Endothelial cell (in vitro differentiated cells): ENCODE data around the gene PTPRT. TPM values are rescaled to one million over a fixed set of nuclear protein-coding genes. Genes with fewer than 3 reads are reported as not detected.

Experiments used
- DNase-seq: peaks from one replicate; pipeline ENCODE4 v3.0.0; 2021; ENCODE audit warnings: low spot score
- H3K27ac Mint-ChIP-seq: one replicate; pipeline ENCODE4 v1.8.0; 2021; ENCODE audit warnings: mixed read lengths, inconsistent platforms; ENCODE audit not compliant: unreplicated experiment
- H3K27me3 Mint-ChIP-seq: one replicate; pipeline ENCODE4 v1.8.0; 2021; ENCODE audit warnings: mild to moderate bottlenecking, moderate library complexity, mixed read lengths, inconsistent platforms; ENCODE audit not compliant: unreplicated experiment
- H3K36me3 Mint-ChIP-seq: one replicate; pipeline ENCODE4 v1.8.0; 2021; ENCODE audit warnings: mild to moderate bottlenecking, low read depth, mixed read lengths, inconsistent platforms; ENCODE audit not compliant: unreplicated experiment
- H3K4me1 Mint-ChIP-seq: one replicate; pipeline ENCODE4 v1.8.0; 2021; ENCODE audit warnings: mild to moderate bottlenecking, mixed read lengths, inconsistent platforms; ENCODE audit not compliant: unreplicated experiment
- H3K4me3 Mint-ChIP-seq: one replicate; pipeline ENCODE4 v1.8.0; 2021; ENCODE audit warnings: mild to moderate bottlenecking, mixed read lengths, inconsistent platforms; ENCODE audit not compliant: unreplicated experiment
- H3K9me3 Mint-ChIP-seq: one replicate; pipeline ENCODE4 v1.8.0; 2021; ENCODE audit warnings: mixed read lengths, inconsistent platforms; ENCODE audit not compliant: unreplicated experiment
- CTCF ChIP-seq: fragments of 200-600 bp; sonication (generic); IDR thresholded peaks from one replicate; pipeline ENCODE4 v1.5.0; 2021; ENCODE audit warnings: antibody characterized with exemption; ENCODE audit not compliant: unreplicated experiment
- total RNA-seq: library from RNA; stranded (reverse); fragmentation: NEBNext Ultra II Directional; extraction: Animal tissue kit (Norgen Biotek cat#: 25700); gene quantifications from one replicate; pipeline ENCODE4 v1.2.1, GENCODE V29; 2021; ENCODE audit not compliant: unreplicated experiment

The PTPRT gene
- total RNA-seq, 1 donor from 2014 or later, result 0.10 TPM

GRCh38 chr20:42024653-42025052 is 1165.1 kb downstream of the PTPRT start:
- no peaks in the 10 kb centered on the region for H3K4me1 Mint-ChIP-seq
- peaks cover 10% of the 10 kb centered on the region for H3K36me3 Mint-ChIP-seq
- H3K4me3 Mint-ChIP-seq, result no peak overlapping the region
- H3K9me3 Mint-ChIP-seq, result peaks cover 36% of the 10 kb centered on the region
- DNase-seq, result no peak
- no peak overlapping the region for H3K27ac Mint-ChIP-seq
- no peaks in the 10 kb centered on the region for H3K27me3 Mint-ChIP-seq
- no peak for TF ChIP-seq CTCF
